ENCODE data around the gene NKD1.

NKD1 gene

GRCh38 chr16:50516890-50517289 lies 31.3 kb upstream of the NKD1 start:
- no peak for DNase-seq
- intact Hi-C loops (cut with DNase I): no loop called here

- peak in 3 of 42 donors; percentile 21 to 35 (median 23) for DNase-seq
- intact Hi-C loops (cut with DNase I): no loop called here
Observed at GRCh38 chr16:50517450-50518252, 30.5 kb upstream of the NKD1 start.

DNA sequence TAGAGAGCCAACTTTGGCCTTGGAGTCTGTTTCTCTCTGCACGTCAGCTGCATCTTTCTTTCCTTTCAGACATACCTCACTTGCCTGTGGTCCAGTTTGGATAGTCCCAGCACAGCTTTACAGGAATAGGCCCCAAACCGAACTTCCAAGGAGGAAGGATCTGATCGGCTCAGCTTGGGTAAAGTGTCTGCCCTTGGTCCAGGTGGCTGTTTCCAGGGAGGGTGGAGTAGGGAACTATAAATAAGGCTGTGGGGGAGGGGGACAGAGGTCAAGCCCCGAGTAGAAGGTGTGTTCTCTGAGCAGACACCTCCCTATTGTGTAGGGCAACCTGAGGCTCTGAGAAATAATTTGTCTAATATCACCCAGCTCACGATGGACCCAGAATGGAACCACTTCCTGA lies 29.2 kb upstream of the NKD1 start:
- intact Hi-C loops (cut with DNase I): no loop called here
- DNase-seq: peak in 3 of 42 donors; percentile 13 to 31 (median 25)

- intact Hi-C loops (cut with DNase I): no loop called here
- no peak for DNase-seq
Observed at GRCh38 chr16:50519602-50520001, 28.6 kb upstream of the NKD1 start.

- intact Hi-C loops (cut with DNase I): no loop called here
- DNase-seq: peak; percentile 22 to 88 (median 76)
Observed at GRCh38 chr16:50520451-50521245, 27.5 kb upstream of the NKD1 start.

DNA sequence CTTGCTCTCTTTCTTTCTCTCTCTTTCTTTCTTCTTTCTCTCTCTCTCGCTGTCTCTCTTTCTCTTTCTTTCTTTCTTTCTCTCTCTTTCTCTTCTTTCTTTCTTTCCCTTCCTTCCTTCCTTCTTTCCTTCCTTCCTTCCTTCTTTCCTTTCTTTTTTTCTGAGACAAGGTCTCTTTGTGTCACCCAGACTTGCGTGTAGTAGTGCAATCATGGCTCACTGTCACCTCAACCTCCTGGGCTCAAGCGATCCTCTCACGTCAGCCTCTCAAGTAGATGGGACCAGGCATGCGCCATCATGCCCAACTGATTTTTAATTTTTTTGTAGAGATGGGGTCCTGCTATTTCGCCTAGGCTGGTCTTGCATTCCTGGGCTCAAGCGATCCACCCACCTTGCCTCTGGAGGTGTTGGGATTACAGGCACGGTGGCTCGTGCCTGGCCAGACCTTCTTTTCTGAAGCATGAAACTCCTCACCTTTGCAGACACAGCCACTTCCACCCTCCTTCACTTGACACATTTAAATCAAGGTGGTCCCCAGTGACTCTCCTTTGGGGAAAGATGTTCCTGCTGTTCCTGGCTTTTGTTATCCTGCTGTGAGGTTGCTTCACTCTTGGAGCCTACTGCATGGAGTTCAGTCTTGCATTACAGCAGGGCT lies 26.8 kb upstream of the NKD1 start:
- DNase-seq: peak in 2 of 42 donors; percentile 18 to 32
- intact Hi-C loops (cut with DNase I): no loop called here

GRCh38 chr16:50522324-50522723 lies 25.9 kb upstream of the NKD1 start:
- intact Hi-C loops (cut with DNase I): no loop called here
- DNase-seq: peak in 3 of 42 donors; percentile 3 to 10 (median 7)

DNA sequence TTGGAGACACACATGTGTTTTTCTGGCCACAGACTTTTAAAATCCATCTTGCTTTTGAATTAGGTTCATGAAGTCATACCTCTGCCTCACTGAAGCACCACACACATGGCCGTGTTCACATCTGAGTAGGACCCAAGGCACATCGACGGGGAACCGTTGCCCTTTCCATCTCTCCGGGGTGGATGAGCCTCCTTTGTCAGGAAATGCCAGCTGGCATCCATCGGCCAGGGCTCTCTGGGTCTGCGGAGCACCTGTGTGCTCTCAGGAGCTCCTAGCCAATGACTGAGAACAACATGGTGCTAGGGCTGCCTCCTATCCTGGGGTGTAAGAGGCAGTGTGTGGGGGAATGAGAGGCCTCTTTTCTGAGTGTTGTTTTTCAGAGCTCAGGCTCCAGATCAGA lies 24.5 kb upstream of the NKD1 start:
- peak in 3 of 42 donors; percentile 15 to 30 (median 20) for DNase-seq
- intact Hi-C loops (cut with DNase I): no loop called here

DNA sequence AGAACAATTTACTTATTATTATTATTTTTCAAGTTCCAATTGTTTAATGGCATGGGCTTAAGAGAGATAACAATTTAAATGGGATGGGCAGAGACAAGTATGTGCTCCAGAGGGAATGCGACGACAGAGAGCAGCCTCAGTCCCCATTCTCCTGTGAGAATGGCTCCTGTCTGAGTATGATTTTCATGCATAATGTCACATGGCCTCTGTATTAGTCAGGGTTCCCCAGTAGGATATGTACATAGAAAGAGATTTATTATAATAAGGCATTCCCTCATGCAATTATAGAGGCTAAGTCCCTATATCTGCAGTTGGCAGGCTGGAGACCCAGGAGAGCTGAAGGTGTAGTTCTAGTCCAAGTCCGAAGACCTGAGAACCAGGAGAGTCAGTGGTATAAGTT lies 22.9 kb upstream of the NKD1 start:
- peak in 3 of 42 donors; percentile 6 to 20 (median 10) for DNase-seq
- intact Hi-C loops (cut with DNase I): no loop called here

- intact Hi-C loops (cut with DNase I): no loop called here
- DNase-seq: peak in 4 of 42 donors; percentile 1 to 22 (median 9)
Observed at GRCh38 chr16:50525716-50526115, 22.5 kb upstream of the NKD1 start.

DNA sequence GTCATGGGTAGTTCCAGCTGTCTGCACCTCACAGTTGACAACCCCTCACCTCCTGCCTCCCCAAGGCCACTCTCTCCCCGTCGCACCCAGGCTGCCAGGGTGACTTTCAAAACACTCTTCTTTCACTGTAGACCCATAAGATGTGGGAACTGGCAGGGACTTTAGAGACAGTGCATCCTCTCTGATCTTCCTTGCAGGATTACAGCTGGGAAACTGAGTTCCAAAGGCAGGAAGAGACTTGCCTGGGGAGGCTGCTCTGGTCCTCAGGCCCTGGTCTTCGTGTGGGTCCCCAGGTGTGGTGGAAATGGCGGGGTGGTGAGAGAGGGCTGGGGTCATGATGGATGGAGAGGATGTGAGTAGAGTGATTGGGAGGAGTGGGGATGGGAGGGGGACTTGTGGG lies 21.9 kb upstream of the NKD1 start:
- peak in 2 of 42 donors; percentile 16 to 19 for DNase-seq
- intact Hi-C loops (cut with DNase I): no loop called here

DNA sequence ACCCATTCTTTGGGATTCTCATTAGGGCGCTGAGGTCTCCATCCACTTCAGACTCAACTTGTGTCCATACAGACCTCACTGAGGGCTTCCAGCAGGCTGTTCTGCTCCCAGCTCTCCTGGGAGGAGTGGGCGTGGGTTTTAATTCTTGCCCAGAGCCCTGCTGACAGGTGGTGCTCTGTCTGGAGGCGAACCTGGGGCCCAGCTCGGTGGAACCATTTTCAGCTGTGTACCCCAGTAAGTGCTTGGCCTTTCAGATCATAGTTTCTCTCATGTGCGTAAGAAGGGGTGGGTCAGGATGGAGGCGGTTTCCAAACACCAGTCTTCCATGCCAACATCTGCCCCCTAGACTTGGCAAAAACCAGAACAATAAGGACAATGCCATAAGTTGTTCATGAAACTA lies 21.4 kb upstream of the NKD1 start:
- intact Hi-C loops (cut with DNase I): no loop called here
- peak in 5 of 42 donors; percentile 6 to 32 (median 17) for DNase-seq

DNA sequence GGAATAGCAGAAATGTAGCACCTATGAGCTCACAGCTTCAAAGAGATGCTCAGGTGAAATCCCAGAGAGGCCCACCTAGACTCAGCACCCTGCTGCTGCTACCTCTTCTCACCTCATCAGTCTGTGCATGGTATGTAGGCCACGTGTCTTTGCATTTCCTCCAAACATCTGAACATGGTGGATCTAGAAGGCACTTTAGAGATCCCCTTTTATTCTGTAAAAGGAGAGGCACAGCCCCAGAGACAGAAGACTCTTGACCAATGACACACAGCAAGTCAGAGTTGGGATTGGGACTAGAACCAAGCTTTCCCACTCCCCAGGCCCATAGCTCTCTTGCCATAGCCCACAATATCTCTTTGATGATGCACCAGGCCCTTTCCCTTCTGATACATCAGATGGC lies 19.4 kb upstream of the NKD1 start:
- intact Hi-C loops (cut with DNase I): no loop called here
- DNase-seq: peak in 4 of 42 donors; percentile 0 to 7 (median 2)

- DNase-seq: peak in 2 of 42 donors; percentile 2 to 10
- intact Hi-C loops (cut with DNase I): no loop called here
Observed at GRCh38 chr16:50529334-50529733, 18.9 kb upstream of the NKD1 start.

- intact Hi-C loops (cut with DNase I): no loop called here
- peak in 6 of 42 donors; percentile 6 to 24 (median 16) for DNase-seq
Observed at GRCh38 chr16:50530277-50531236, 17.6 kb upstream of the NKD1 start.

GRCh38 chr16:50531359-50531758 lies 16.8 kb upstream of the NKD1 start:
- DNase-seq: peak in 4 of 42 donors; percentile 3 to 21 (median 4)
- intact Hi-C loops (cut with DNase I): no loop called here

GRCh38 chr16:50531901-50532300 lies 16.3 kb upstream of the NKD1 start:
- peak in 4 of 42 donors; percentile 1 to 18 (median 14) for DNase-seq
- intact Hi-C loops (cut with DNase I): no loop called here

DNA sequence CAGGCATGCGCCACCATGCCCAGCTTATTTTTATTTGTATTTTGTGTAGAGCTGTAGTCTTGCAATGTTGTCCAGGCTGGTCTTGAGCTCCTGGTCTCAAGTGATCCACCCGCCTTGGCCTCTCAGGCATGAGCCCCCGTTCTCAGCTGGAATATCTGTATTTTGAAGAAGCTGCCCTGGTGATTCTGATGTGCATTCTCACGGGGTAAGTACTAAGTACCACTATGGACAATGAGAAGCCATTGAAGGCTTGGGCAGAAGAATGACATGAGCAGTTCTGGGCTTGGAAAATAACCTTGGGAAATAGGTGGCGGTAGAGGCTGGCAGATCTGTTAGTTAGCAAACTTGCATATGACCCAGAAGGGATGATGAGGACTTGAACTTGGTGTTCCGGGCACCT lies 15.6 kb upstream of the NKD1 start:
- DNase-seq: peak in 3 of 42 donors; percentile 9 to 25 (median 22)
- intact Hi-C loops (cut with DNase I): no loop called here
